Hematopoietic multipotent progenitor cell treated with erythropoietin and hydrocortisone succinate and interleukin-3 and kit ligand, for 8 days (in vitro differentiated cells): ENCODE results near the gene LY86.

Source experiments
- DNase-seq: peaks from one replicate; pipeline ENCODE4 v3.0.0-alpha.2; 2015

The LY86 gene

GRCh38 chr6:6570929-6571671 is 17.4 kb upstream of the LY86 start:
- no peak for DNase-seq

GRCh38 chr6:6575143-6575542 is 13.4 kb upstream of the LY86 start:
- no peak for DNase-seq

- DNase-seq = no peak
These were observed 10.8 kb upstream of the LY86 start for GRCh38 chr6:6577735-6578134.

GRCh38 chr6:6579281-6579680 is 9.2 kb upstream of the LY86 start:
- no peak for DNase-seq

- no peak for DNase-seq
These were observed 8.2 kb upstream of the LY86 start for GRCh38 chr6:6580225-6580856.

GRCh38 chr6:6581054-6581453 is 7.5 kb upstream of the LY86 start:
- DNase-seq = no peak

- DNase-seq = no peak
These were observed 6.4 kb upstream of the LY86 start for GRCh38 chr6:6582131-6582530.

- no peak for DNase-seq
These were observed 4.7 kb upstream of the LY86 start for GRCh38 chr6:6583836-6584235.

- no peak for DNase-seq
These were observed 4.1 kb upstream of the LY86 start for GRCh38 chr6:6584310-6585002.

GRCh38 chr6:6585003-6585311 is 3.6 kb upstream of the LY86 start:
- DNase-seq = no peak

- no peak for DNase-seq
These were observed 2.4 kb upstream of the LY86 start for GRCh38 chr6:6586167-6586566.

GRCh38 chr6:6586671-6587526 is 1.6 kb upstream of the LY86 start:
- no peak for DNase-seq

- DNase-seq = no peak
These were observed 840 bp upstream of the LY86 start for GRCh38 chr6:6587696-6588063.

GRCh38 chr6:6588924-6589709 is 597 bp downstream of the LY86 start:
- no peak for DNase-seq

- DNase-seq = no peak
These were observed 2.0 kb downstream of the LY86 start for GRCh38 chr6:6590530-6590929.

- peak; percentile 44 for DNase-seq
These were observed 3.4 kb downstream of the LY86 start for GRCh38 chr6:6591778-6592465.

GRCh38 chr6:6592826-6593475 is 4.4 kb downstream of the LY86 start:
- no peak for DNase-seq

- DNase-seq = no peak
These were observed 5.4 kb downstream of the LY86 start for GRCh38 chr6:6593867-6594468.

GRCh38 chr6:6595025-6595424 is 6.5 kb downstream of the LY86 start:
- no peak for DNase-seq

GRCh38 chr6:6595952-6596351 is 7.4 kb downstream of the LY86 start:
- DNase-seq = no peak
